ENCODE results near the gene CRYL1. TPM values are rescaled to one million over a fixed set of nuclear protein-coding genes. Genes with fewer than 3 reads are reported as not detected.

Gene CRYL1
- total RNA-seq, 1 experiment from 2014 or later: 2.9 TPM

GRCh38 chr13:20473888-20474287, 51.8 kb downstream of the CRYL1 start:
- POLR2A ChIA-PET: no interaction called here
- no peak overlapping the region for H3K27ac Mint-ChIP-seq
- DNase-seq (ENCODE audit: low spot score) (no peak), ATAC-seq (no peak)
- TF ChIP-seq GABPB1 (CRISPR knock-in tag; IDR thresholded peaks at IDR 0.05): no peak
- no peak for TF ChIP-seq AFF4 (CRISPR knock-in tag; IDR thresholded peaks at IDR 0.05; ENCODE audit: borderline replicate concordance)
- no peak for TF ChIP-seq ELF4 (CRISPR knock-in tag; IDR thresholded peaks at IDR 0.05; ENCODE audit: low read depth)
- TF ChIP-seq E2F4 (CRISPR knock-in tag; IDR thresholded peaks at IDR 0.05; ENCODE audit: borderline replicate concordance, low read depth): no peak
- TF ChIP-seq NR3C1 (CRISPR knock-in tag; conservative IDR thresholded peaks at IDR 0.05; ENCODE audit: low read depth): no peak
- TF ChIP-seq E2F1 (CRISPR knock-in tag; IDR thresholded peaks at IDR 0.05): no peak
- TF ChIP-seq SOX15 (CRISPR knock-in tag; IDR thresholded peaks at IDR 0.05): no peak
- no peak for TF ChIP-seq PRRX2 (CRISPR knock-in tag; IDR thresholded peaks at IDR 0.05)
- TF ChIP-seq ZNF416 (CRISPR knock-in tag; IDR thresholded peaks at IDR 0.05): no peak
- no peak for TF ChIP-seq CREB1 (CRISPR knock-in tag; IDR thresholded peaks at IDR 0.05)
- TF ChIP-seq JAZF1 (CRISPR knock-in tag; IDR thresholded peaks at IDR 0.05): no peak
- no peak for TF ChIP-seq ATF6 (CRISPR knock-in tag; IDR thresholded peaks at IDR 0.05)
- TF ChIP-seq TEAD1 (CRISPR knock-in tag; IDR thresholded peaks at IDR 0.05): no peak
- H3K4me1 Mint-ChIP-seq: peaks cover 10% of the 10 kb centered on the region
- H3K9me3 Mint-ChIP-seq: no peaks in the 10 kb centered on the region
- CTCF ChIA-PET: no interaction called here
- no peaks in the 10 kb centered on the region for H3K36me3 Mint-ChIP-seq
- H3K27me3 Mint-ChIP-seq (ENCODE audit: low read depth): no peaks in the 10 kb centered on the region
- no peak overlapping the region for H3K4me3 Mint-ChIP-seq

GRCh38 chr13:20473139-20473538, 52.5 kb downstream of the CRYL1 start:
- H3K27me3 Mint-ChIP-seq (ENCODE audit: low read depth): no peaks in the 10 kb centered on the region
- CTCF ChIA-PET: no interaction called here
- POLR2A ChIA-PET: no interaction called here
- DNase-seq (ENCODE audit: low spot score) (no peak), ATAC-seq (no peak)
- H3K9me3 Mint-ChIP-seq: no peaks in the 10 kb centered on the region
- H3K4me1 Mint-ChIP-seq: peaks cover 10% of the 10 kb centered on the region
- H3K36me3 Mint-ChIP-seq: no peaks in the 10 kb centered on the region
- H3K27ac Mint-ChIP-seq: no peak overlapping the region
- H3K4me3 Mint-ChIP-seq: no peak overlapping the region
- TF ChIP-seq ZBTB43 (CRISPR knock-in tag; IDR thresholded peaks at IDR 0.05) (no peak), CTCF (IDR thresholded peaks at IDR 0.05) (no peak), E2F4 (CRISPR knock-in tag; IDR thresholded peaks at IDR 0.05; ENCODE audit: borderline replicate concordance, low read depth) (no peak), MYBL2 (CRISPR knock-in tag; IDR thresholded peaks at IDR 0.05) (no peak), ZNF423 (CRISPR knock-in tag; IDR thresholded peaks at IDR 0.05) (no peak), E2F5 (CRISPR knock-in tag; IDR thresholded peaks at IDR 0.05) (no peak), CREB1 (CRISPR knock-in tag; IDR thresholded peaks at IDR 0.05) (no peak)

Data from WTC11 (cell line).